H1 (cell line): ENCODE data around the gene SNX24. TPM values are rescaled to one million over a fixed set of nuclear protein-coding genes. Genes with fewer than 3 reads are reported as not detected.

Experiments
- CTCF ChIA-PET: fragments of 300-600 bp; sonication (Branson Sonifier 250); formaldehyde crosslinking; loops from one replicate; lab custom pipeline; 2021; ENCODE audit not compliant: partially characterized antibody; lab: Charles Lee
- POLR2A ChIA-PET: fragments of 300-600 bp; sonication (Branson Sonifier 250); formaldehyde crosslinking; loops from one replicate; lab custom pipeline; 2021; ENCODE audit warnings: inconsistent platforms; ENCODE audit not compliant: partially characterized antibody; lab: Charles Lee
- DNase-seq, 2 experiments: peaks; one replicate each; pipeline versions ENCODE4 v3.0.0 to v3.0.0-alpha.2; 2010 to 2022; ENCODE audit warnings: low spot score in 2 of 2, low read depth in 1 of 2, mixed read lengths in 1 of 2
- FAIRE-seq: peaks from 2 replicates; lab custom pipeline; 2011; peaks lifted over from hg19 to GRCh38; lab: Jason Lieb, UNC
- H2AFZ ChIP-seq: 2 replicates; pipeline ENCODE4 v1.8.1; 2012; ENCODE audit warnings: low read length, inconsistent platforms
- H2AK5ac ChIP-seq: 2 replicates; pipeline ENCODE4 v1.6.1; 2013; ENCODE audit warnings: low read depth, low read length
- H2BK120ac ChIP-seq: replicated peaks from 2 replicates; pipeline ENCODE3; 2013; ENCODE audit warnings: low read depth, low read length, inconsistent platforms
- H2BK12ac ChIP-seq: 2 replicates; pipeline ENCODE4 v1.6.1; 2013; ENCODE audit warnings: low read depth, low read length
- H2BK15ac ChIP-seq: 2 replicates; pipeline ENCODE4 v1.6.1; 2013; ENCODE audit warnings: low read length
- H2BK20ac ChIP-seq: 2 replicates; pipeline ENCODE4 v1.6.1; 2013; ENCODE audit warnings: low read length
- H2BK5ac ChIP-seq: 2 replicates; pipeline ENCODE4 v1.6.1; 2013; ENCODE audit warnings: low read depth, low read length
- H3K14ac ChIP-seq: 2 replicates; pipeline ENCODE4 v1.6.1; 2013; ENCODE audit warnings: inconsistent platforms; ENCODE audit not compliant: insufficient read length
- H3K18ac ChIP-seq: 2 replicates; pipeline ENCODE4 v1.6.1; 2013; ENCODE audit warnings: low read length; ENCODE audit errors: extremely low read depth
- H3K23ac ChIP-seq: 2 replicates; pipeline ENCODE4 v1.6.1; 2013; ENCODE audit warnings: inconsistent platforms; ENCODE audit not compliant: insufficient read length
- H3K23me2 ChIP-seq: 2 replicates; pipeline ENCODE4 v1.6.1; 2013; ENCODE audit warnings: low read depth, low read length
- H3K27ac ChIP-seq: 2 replicates; pipeline ENCODE4 v1.6.1; 2011; ENCODE audit warnings: low read depth, low read length, inconsistent platforms
- H3K27me3 ChIP-seq, 4 experiments: replicated peaks in 1 of 4; 1 replicate in 1 of 4; 2 replicates in 3 of 4; pipeline versions ENCODE4 v1.6.1 to v1.8.1; 2011 to 2013; ENCODE audit warnings: low read length in 3 of 4, mild to moderate bottlenecking in 3 of 4, inconsistent platforms in 2 of 4, mixed read lengths in 2 of 4, moderate library complexity in 1 of 4; ENCODE audit not compliant: control insufficient read depth in 3 of 4, insufficient read depth in 3 of 4; ENCODE audit errors: extremely low read depth in 1 of 4
- H3K36me3 ChIP-seq, 4 experiments: 2 replicates each; pipeline versions ENCODE4 v1.6.1 to v1.8.1; 2011 to 2013; ENCODE audit warnings: mild to moderate bottlenecking in 4 of 4, low read length in 3 of 4, moderate library complexity in 2 of 4, control low read depth in 1 of 4, inconsistent platforms in 1 of 4; ENCODE audit not compliant: insufficient read depth in 4 of 4, control insufficient read depth in 2 of 4
- H3K4ac ChIP-seq: replicated peaks from 2 replicates; pipeline ENCODE3; 2013; ENCODE audit warnings: low read length, low read depth, mixed read lengths, inconsistent platforms; ENCODE audit not compliant: insufficient read length
- H3K4me1 ChIP-seq, 4 experiments: replicated peaks in 1 of 4; 1 replicate in 1 of 4; 2 replicates in 3 of 4; pipeline versions ENCODE4 v1.6.1 to v1.8.1; 2011 to 2013; ENCODE audit warnings: low read length in 3 of 4, inconsistent platforms in 2 of 4, mixed read lengths in 1 of 4; ENCODE audit not compliant: insufficient read depth in 4 of 4, control insufficient read depth in 3 of 4
- H3K4me2 ChIP-seq, 2 experiments: 2 replicates each; pipeline versions ENCODE4 v1.6.1 to v1.8.1; 2011 to 2013; ENCODE audit warnings: low read depth in 2 of 2, low read length in 2 of 2, control low read depth in 1 of 2, inconsistent platforms in 1 of 2, mild to moderate bottlenecking in 1 of 2; ENCODE audit not compliant: insufficient read depth in 1 of 2
- H3K4me3 ChIP-seq, 4 experiments: fragments of 200-600, 300-600 bp in 1 of 4; sonication (generic), shearing (Covaris generic), sonication (Bioruptor Twin) in 1 of 4; 2 replicates each; pipeline versions ENCODE4 v1.5.1 to v1.8.1; 2011 to 2016; ENCODE audit warnings: low read length in 4 of 4, low read depth in 3 of 4, control low read depth in 2 of 4, inconsistent platforms in 2 of 4, mild to moderate bottlenecking in 2 of 4, mixed read lengths in 1 of 4, moderate library complexity in 1 of 4; ENCODE audit not compliant: insufficient read depth in 2 of 4; ENCODE audit errors: extremely low read depth in 1 of 4
- H3K56ac ChIP-seq: replicated peaks from 2 replicates; pipeline ENCODE3; 2013; ENCODE audit warnings: low read depth, mild to moderate bottlenecking, mixed read lengths, low read length, inconsistent platforms; ENCODE audit not compliant: insufficient read length
- H3K79me1 ChIP-seq: 2 replicates; pipeline ENCODE4 v1.6.1; 2013; ENCODE audit warnings: low read depth, low read length, control low read depth
- H3K79me2 ChIP-seq, 2 experiments: 2 replicates each; pipeline versions ENCODE4 v1.6.1 to v1.8.1; 2012 to 2013; ENCODE audit warnings: low read length in 2 of 2, mild to moderate bottlenecking in 2 of 2, inconsistent platforms in 1 of 2; ENCODE audit not compliant: insufficient read depth in 2 of 2, control insufficient read depth in 1 of 2
- H3K9ac ChIP-seq, 4 experiments: replicated peaks in 1 of 4; 1 replicate in 1 of 4; 2 replicates in 3 of 4; pipeline versions ENCODE4 v1.6.1 to v1.8.1; 2011 to 2013; ENCODE audit warnings: low read depth in 3 of 4, low read length in 3 of 4, control low read depth in 2 of 4, mild to moderate bottlenecking in 2 of 4, moderate library complexity in 2 of 4, inconsistent platforms in 1 of 4; ENCODE audit errors: extremely low read depth in 1 of 4
- H3K9me3 ChIP-seq, 2 experiments: 2 replicates each; pipeline versions ENCODE4 v1.6.1 to v1.8.1; 2012 to 2013; ENCODE audit warnings: mild to moderate bottlenecking in 2 of 2, moderate library complexity in 2 of 2, control low read depth in 1 of 2, inconsistent platforms in 1 of 2, low read depth in 1 of 2, low read length in 1 of 2, mixed read lengths in 1 of 2; ENCODE audit not compliant: insufficient read depth in 2 of 2
- H4K20me1 ChIP-seq, 2 experiments: replicated peaks in 1 of 2; 2 replicates each; pipeline versions ENCODE3 to v1.8.1; 2011 to 2013; ENCODE audit warnings: inconsistent platforms in 2 of 2, low read length in 2 of 2, mild to moderate bottlenecking in 1 of 2; ENCODE audit not compliant: insufficient read depth in 2 of 2, control insufficient read depth in 1 of 2
- H4K5ac ChIP-seq: 2 replicates; pipeline ENCODE4 v1.6.1; 2013; ENCODE audit warnings: low read length, low read depth, mixed read lengths, inconsistent platforms; ENCODE audit not compliant: insufficient read length
- H4K8ac ChIP-seq: 2 replicates; pipeline ENCODE4 v1.8.0; 2013; ENCODE audit warnings: mild to moderate bottlenecking, moderate library complexity, low read length, inconsistent platforms; ENCODE audit not compliant: insufficient read depth; ENCODE audit errors: extremely low read depth
- H4K91ac ChIP-seq: replicated peaks from 2 replicates; pipeline ENCODE3; 2013; ENCODE audit warnings: low read length, mixed read lengths, inconsistent platforms; ENCODE audit not compliant: insufficient read length
- WGBS, 2 experiments: shearing (Covaris generic) in 1 of 2; methylation state at CpG; one replicate each; pipeline versions ENCODE4 v1.1.6 to v1.1.7; 2013 to 2015; ENCODE audit warnings: low lambda C conversion rate in 2 of 2, mixed read lengths in 2 of 2, inconsistent platforms in 1 of 2, low coverage in 1 of 2, missing lambda C conversion rate in 1 of 2; ENCODE audit not compliant: insufficient replicate concordance in 2 of 2, insufficient coverage in 1 of 2, insufficient read length in 1 of 2; ENCODE audit errors: extremely low coverage in 1 of 2, missing lambda C conversion rate in 1 of 2; 5-methylcytosine and 5-hydroxymethylcytosine counted together
- polyA plus RNA-seq, 7 experiments: library from polyadenylated mRNA; depleted of rRNA in 3 of 7; stranded (reverse) in 5 of 7; unstranded in 2 of 7; fragments of >200 nt in 5 of 7; fragments of 200-250 nt in 2 of 7; gene quantifications; 1 replicate in 5 of 7; 2 replicates in 1 of 7; 4 replicates in 1 of 7; pipeline versions ENCODE4 v1.2.1 to v1.2.3, GENCODE V29; 2011 to 2013; ENCODE audit warnings: missing spikeins in 2 of 7, mixed read lengths in 2 of 7
- total RNA-seq: library from RNA; stranded (reverse); fragmentation: NEBNext Ultra II Directional; extraction: Animal tissue kit (Norgen Biotek cat#: 25700); gene quantifications from 2 replicates; pipeline ENCODE4 v1.2.1, GENCODE V29; 2021

Gene SNX24
- total and polyA plus RNA-seq, 2 of the 8 experiments (the other 6 are each of a cell fraction or from before 2014, with no cell fraction given): 7.3 to 14.3 TPM

GRCh38 chr5:123000731-123001130 lies 155.3 kb downstream of the SNX24 start:
- H3K4me1 ChIP-seq: peaks cover 0 to 8% (median 2%) of the 10 kb centered on the region in 4 experiments; a peak in 4 of 7 replicates
- 92% methylated on average over 1 of the region's 1 CpG; no CpG with 5 or more reads in 1 of the 2 experiments for WGBS, 2 experiments
- H2BK15ac ChIP-seq: no peak overlapping the region
- H2BK120ac ChIP-seq: no peak overlapping the region
- H3K9me3 ChIP-seq: no peaks in the 10 kb centered on the region
- no peaks in the 10 kb centered on the region for H3K79me1 ChIP-seq
- ChIA-PET POLR2A (no interaction called here), CTCF (interaction anchor here (0.7 to 1.3 kb wide), 17 partner anchors 9 to 495 kb away, joined by 3 to 8 read pairs (median 3); no protein-coding TSS in a partner anchor)
- H3K36me3 ChIP-seq: no peaks in the 10 kb centered on the region
- H2BK20ac ChIP-seq: no peak overlapping the region
- H3K9ac ChIP-seq: no peak overlapping the region
- no peak for FAIRE-seq
- H4K20me1 ChIP-seq: no peaks in the 10 kb centered on the region
- H4K91ac ChIP-seq: no peak overlapping the region
- H4K8ac ChIP-seq: no peak overlapping the region
- H2AK5ac ChIP-seq: no peak overlapping the region
- H3K23ac ChIP-seq: no peak overlapping the region
- DNase-seq: no peak
- H3K4me2 ChIP-seq: no peak overlapping the region
- H2BK12ac ChIP-seq: no peak overlapping the region
- H3K4ac ChIP-seq: no peak overlapping the region
- H3K14ac ChIP-seq: no peak overlapping the region
- no peaks in the 10 kb centered on the region for H3K23me2 ChIP-seq
- no peak overlapping the region for H2BK5ac ChIP-seq
- H4K5ac ChIP-seq: no peak overlapping the region
- no peak overlapping the region for H2AFZ ChIP-seq
- no peak overlapping the region for H3K18ac ChIP-seq
- H3K79me2 ChIP-seq: no peaks in the 10 kb centered on the region
- no peak overlapping the region for H3K27ac ChIP-seq
- H3K27me3 ChIP-seq: no peaks in the 10 kb centered on the region
- no peak overlapping the region for H3K56ac ChIP-seq
- no peak overlapping the region for H3K4me3 ChIP-seq
